NCI-H2196 treated with DMSO at 0.1 percent for 48 hours (cell line): ENCODE data around the gene RELN.

Experiments
- DNase-seq: peaks from one replicate; lab custom pipeline; 2025; ENCODE audit not compliant: unreplicated experiment; lab: John Stamatoyannopoulos, UW

RELN gene

GRCh38 chr7:103651593-103652377 lies 337.7 kb downstream of the RELN start:
- no peak for DNase-seq

- DNase-seq, result no peak
Measured at GRCh38 chr7:103649052-103649451, 340.4 kb downstream of the RELN start.

- no peak for DNase-seq
Measured at GRCh38 chr7:103648135-103648534, 341.3 kb downstream of the RELN start.

GRCh38 chr7:103644319-103644718 lies 345.1 kb downstream of the RELN start:
- DNase-seq, result no peak

- DNase-seq, result no peak
Measured at GRCh38 chr7:103640031-103640779, 349.3 kb downstream of the RELN start.

- no peak for DNase-seq
Measured at GRCh38 chr7:103637726-103638125, 351.7 kb downstream of the RELN start.

- DNase-seq, result no peak
Measured at GRCh38 chr7:103637094-103637493, 352.4 kb downstream of the RELN start.

GRCh38 chr7:103636153-103636552 lies 353.3 kb downstream of the RELN start:
- no peak for DNase-seq

- no peak for DNase-seq
Measured at GRCh38 chr7:103632972-103633371, 356.5 kb downstream of the RELN start.

- DNase-seq, result no peak
Measured at GRCh38 chr7:103632005-103632639, 357.3 kb downstream of the RELN start.

- DNase-seq, result no peak
Measured at GRCh38 chr7:103630318-103630717, 359.1 kb downstream of the RELN start.

GRCh38 chr7:103628742-103629141 lies 360.7 kb downstream of the RELN start:
- no peak for DNase-seq

- no peak for DNase-seq
Measured at GRCh38 chr7:103626776-103627175, 362.7 kb downstream of the RELN start.

- DNase-seq, result no peak
Measured at GRCh38 chr7:103622274-103622673, 367.2 kb downstream of the RELN start.

GRCh38 chr7:103613655-103614642 lies 375.5 kb downstream of the RELN start:
- no peak for DNase-seq

- DNase-seq, result no peak
Measured at GRCh38 chr7:103609778-103610177, 379.7 kb downstream of the RELN start.

GRCh38 chr7:103605640-103606039 lies 383.8 kb downstream of the RELN start:
- DNase-seq, result no peak

GRCh38 chr7:103598326-103598905 lies 391.0 kb downstream of the RELN start:
- DNase-seq, result no peak

GRCh38 chr7:103597606-103598005 lies 391.9 kb downstream of the RELN start:
- DNase-seq, result no peak

GRCh38 chr7:103594186-103594585 lies 395.3 kb downstream of the RELN start:
- DNase-seq, result no peak
